Kidney epithelial cell (primary cell): ENCODE data around the gene FAM78B. TPM values are rescaled to one million over a fixed set of nuclear protein-coding genes. Genes with fewer than 3 reads are reported as not detected.

Source experiments
- DNase-seq: peaks from one replicate; pipeline ENCODE4 v3.0.0-alpha.2; 2010; ENCODE audit warnings: low read depth
- H3K27me3 ChIP-seq: 2 replicates; pipeline ENCODE4 v1.6.0; 2011; ENCODE audit warnings: low read length; ENCODE audit not compliant: control insufficient read depth, insufficient read depth
- H3K36me3 ChIP-seq: 2 replicates; pipeline ENCODE4 v1.5.1; 2011; ENCODE audit warnings: low read length; ENCODE audit not compliant: control insufficient read depth, insufficient read depth
- H3K4me3 ChIP-seq: 2 replicates; pipeline ENCODE4 v1.5.1; 2011; ENCODE audit warnings: low read depth, mild to moderate bottlenecking, control low read depth, low read length
- CTCF ChIP-seq: IDR thresholded peaks from 2 replicates; pipeline ENCODE4 v1.5.1; 2011; ENCODE audit warnings: mild to moderate bottlenecking, moderate library complexity, low read length, control low read depth, inconsistent platforms; ENCODE audit not compliant: insufficient read depth, poor library complexity, severe bottlenecking
- total RNA-seq: library from RNA; depleted of rRNA; stranded (reverse); fragments of >200 nt; gene quantifications from 2 replicates; pipeline ENCODE4 v1.2.3, GENCODE V29; 2015

Gene FAM78B
- total RNA-seq, 1 donor from 2014 or later, result 0.33 TPM

- H3K27me3 ChIP-seq, result no peaks in the 10 kb centered on the region
- no peak overlapping the region for H3K4me3 ChIP-seq
- no peaks in the 10 kb centered on the region for H3K36me3 ChIP-seq
- no peak for TF ChIP-seq CTCF
- DNase-seq, result no peak
Observed at GRCh38 chr1:166182281-166182680, 15.5 kb upstream of the FAM78B start.

GRCh38 chr1:166176416-166176815, 9.6 kb upstream of the FAM78B start:
- DNase-seq, result no peak
- no peaks in the 10 kb centered on the region for H3K36me3 ChIP-seq
- H3K27me3 ChIP-seq, result no peaks in the 10 kb centered on the region
- H3K4me3 ChIP-seq, result no peak overlapping the region
- no peak for TF ChIP-seq CTCF

GRCh38 chr1:166175032-166175431, 8.2 kb upstream of the FAM78B start:
- DNase-seq, result no peak
- H3K27me3 ChIP-seq, result no peaks in the 10 kb centered on the region

GRCh38 chr1:166174108-166174507, 7.3 kb upstream of the FAM78B start:
- no peak for DNase-seq
- H3K36me3 ChIP-seq, result no peaks in the 10 kb centered on the region
- no peak for TF ChIP-seq CTCF
- no peak overlapping the region for H3K4me3 ChIP-seq
- no peaks in the 10 kb centered on the region for H3K27me3 ChIP-seq

More at GRCh38 chr1:166175032-166175431, 8.2 kb upstream of the FAM78B start:
- TF ChIP-seq CTCF, result no peak
- H3K36me3 ChIP-seq, result no peaks in the 10 kb centered on the region
- H3K4me3 ChIP-seq, result no peak overlapping the region

GRCh38 chr1:166172106-166172505, 5.3 kb upstream of the FAM78B start:
- TF ChIP-seq CTCF, result no peak
- no peak for DNase-seq
- no peaks in the 10 kb centered on the region for H3K36me3 ChIP-seq
- H3K4me3 ChIP-seq, result no peak overlapping the region
- H3K27me3 ChIP-seq, result peaks cover under 1% of the 10 kb centered on the region

GRCh38 chr1:166170726-166171125, 3.9 kb upstream of the FAM78B start:
- Histone ChIP-seq H3K36me3 (no peaks in the 10 kb centered on the region), H3K27me3 (peaks cover 9% of the 10 kb centered on the region), H3K4me3 (no peak overlapping the region)
- TF ChIP-seq CTCF, result no peak
- no peak for DNase-seq
